ENCODE results near the gene TMEM267.
"Not testable (repeated sequence)": the region's sequence is repeated elsewhere in the genome, so short reads cannot be mapped to it uniquely, and the experiment has no call there.

TMEM267 gene

GRCh38 chr5:43456556-43456955 is 27.1 kb downstream of the TMEM267 start:
- DNase-seq: no peak

- DNase-seq: not testable (repeated sequence)
Observed at GRCh38 chr5:43441575-43441974, 42.1 kb downstream of the TMEM267 start.

- DNase-seq: peak in 1 of 3 experiments; percentile 4
Observed at GRCh38 chr5:43437062-43437660, 46.5 kb downstream of the TMEM267 start.

GRCh38 chr5:43433382-43433781 is 50.3 kb downstream of the TMEM267 start:
- DNase-seq: no peak

- DNase-seq: no peak
Observed at GRCh38 chr5:43432486-43433375, 50.9 kb downstream of the TMEM267 start.

- DNase-seq: peak in 1 of 3 experiments; percentile 32
Observed at GRCh38 chr5:43429706-43430105, 54.0 kb downstream of the TMEM267 start.

- DNase-seq: no peak
Observed at GRCh38 chr5:43429016-43429415, 54.6 kb downstream of the TMEM267 start.

- DNase-seq: no peak
Observed at GRCh38 chr5:43427306-43427705, 56.4 kb downstream of the TMEM267 start.

- no peak for DNase-seq
Observed at GRCh38 chr5:43425983-43426382, 57.7 kb downstream of the TMEM267 start.

GRCh38 chr5:43423086-43423485 is 60.6 kb downstream of the TMEM267 start:
- DNase-seq: not testable (repeated sequence)

- peak in 1 of 3 experiments; percentile 64 for DNase-seq
Observed at GRCh38 chr5:43422143-43422542, 61.5 kb downstream of the TMEM267 start.

GRCh38 chr5:43421450-43422133 is 62.1 kb downstream of the TMEM267 start:
- no peak for DNase-seq

- DNase-seq: no peak
Observed at GRCh38 chr5:43420241-43420640, 63.4 kb downstream of the TMEM267 start.

GRCh38 chr5:43418561-43418960 is 65.1 kb downstream of the TMEM267 start:
- DNase-seq: no peak

- peak in 1 of 3 experiments; percentile 24 for DNase-seq
Observed at GRCh38 chr5:43416803-43417394, 66.8 kb downstream of the TMEM267 start.

GRCh38 chr5:43415935-43416802 is 67.5 kb downstream of the TMEM267 start:
- DNase-seq: peak in 1 of 3 experiments; percentile 22

- no peak for DNase-seq
Observed at GRCh38 chr5:43413966-43414365, 69.7 kb downstream of the TMEM267 start.

GRCh38 chr5:43412644-43413043 is 71.0 kb downstream of the TMEM267 start:
- peak; percentile 62 to 94 (median 87) for DNase-seq

- peak in 1 of 3 experiments; percentile 65 for DNase-seq
Observed at GRCh38 chr5:43412156-43412555, 71.5 kb downstream of the TMEM267 start, which contains the start of gene CCL28. Gene CCL28, minus strand, starts transcription at chr5:43412391. Its CDS starts 75 bp downstream, at chr5:43412316.

GRCh38 chr5:43411495-43411894 is 72.2 kb downstream of the TMEM267 start:
- DNase-seq: peak in 1 of 3 experiments; percentile 53

GRCh38 chr5:43410414-43410813 is 73.3 kb downstream of the TMEM267 start:
- no peak for DNase-seq

- peak in 2 of 3 experiments; percentile 58 to 97 for DNase-seq
Observed at GRCh38 chr5:43409809-43410271, 73.8 kb downstream of the TMEM267 start.
